ENCODE data around the gene RSKR. TPM values are rescaled to one million over a fixed set of nuclear protein-coding genes. Genes with fewer than 3 reads are reported as not detected.
A peak's percentile ranks its signal among the peaks of the same experiment; 100 is the strongest.

The RSKR gene
- total RNA-seq, 1 experiment from 2014 or later: 17.2 TPM

DNA sequence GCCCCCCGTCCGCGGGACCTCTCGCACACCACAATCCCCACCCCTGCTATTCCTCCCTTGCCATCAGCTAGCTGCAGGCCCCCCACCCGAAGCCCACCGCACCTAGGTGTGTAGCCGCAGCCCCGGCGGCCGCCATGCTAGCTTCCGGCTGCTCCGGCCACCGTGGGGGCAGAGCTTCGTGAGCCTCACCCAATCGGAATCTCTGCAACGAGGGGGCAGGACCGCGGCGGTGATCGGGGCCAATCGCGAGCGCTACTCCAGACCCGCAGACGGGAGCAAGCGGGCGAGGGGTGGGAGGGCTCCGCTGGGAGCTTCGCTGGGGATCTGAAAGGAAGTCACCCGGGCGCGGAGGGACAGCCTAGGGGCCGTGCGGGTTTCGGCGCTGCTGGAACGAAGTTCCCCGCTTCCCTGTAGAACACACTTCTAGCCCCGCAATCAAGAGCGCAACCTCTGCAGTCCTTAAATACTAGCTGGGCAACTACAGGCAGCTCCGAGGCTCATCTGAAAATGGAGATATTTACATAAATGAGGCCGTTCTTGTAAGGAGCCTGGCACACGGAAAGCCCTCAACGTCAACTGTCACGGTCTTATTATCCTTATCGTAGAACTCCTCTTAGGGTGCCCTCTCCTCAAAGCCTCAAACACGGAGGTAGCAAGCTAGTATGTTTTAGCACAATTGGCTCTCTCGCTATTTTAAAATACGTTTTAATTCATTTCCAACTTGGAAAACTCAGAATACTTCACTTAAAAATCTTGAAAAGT, 42.4 kb downstream of the RSKR start, which contains the start of gene PIGS:
Gene PIGS, minus strand, starts transcription at position 164 of the 762 bp plus-strand sequence. Its CDS starts 28 bp downstream, at position 136.
- intact Hi-C loops (cut with micrococcal nuclease; ENCODE audit: unreplicated experiment): no loop called here
- ChIA-PET CTCF (interaction anchor here (0.5 kb wide), 2 partner anchors 19 to 24 kb away, joined by 5 to 7 read pairs; no protein-coding TSS in a partner anchor), POLR2A (interaction anchor here (0.6 kb wide), 1 partner anchor 20 kb away, joined by 3 read pairs; no protein-coding TSS in a partner anchor)
- Histone ChIP-seq H3K9me3 (ENCODE audit: control insufficient read depth, insufficient read depth, low read depth, low read length) (no peaks in the 10 kb centered on the region), H3K27ac (ENCODE audit: low read length) (peak within 1 kb of the TSS; percentile 89), H3K4me3 (ENCODE audit: low read depth in 2 of 2, low read length in 2 of 2) (peak within 1 kb of the TSS; percentile 87 to 89), H3K4me1 (ENCODE audit: control insufficient read depth, insufficient read depth, low read length) (peaks cover 17% of the 10 kb centered on the region; the same call in 1 of the 2 replicates), H3K36me3 (ENCODE audit: control insufficient read depth, insufficient read depth, low read length) (no peaks in the 10 kb centered on the region), H3K27me3 (ENCODE audit: control insufficient read depth, insufficient read depth, low read length) (no peaks in the 10 kb centered on the region)
- DNase-seq (ENCODE audit: low read depth, low spot score) (peak; percentile 60), ATAC-seq (peak; percentile 99)
- in situ Hi-C loops (cut with HindIII; ENCODE audit: low pct_unique_long_range_greater_than_20kb, low sequenced_read_pairs): no loop called here
- no TSS peak for BruUV-seq (replicated peaks)
- TF ChIP-seq REST (IDR thresholded peaks at IDR 0.05; ENCODE audit: insufficient read depth in 1 of 2, low read depth in 2 of 2, low read length in 1 of 2): no peak
- no peak; the same call in 1 of the 2 replicates for TF ChIP-seq SIN3A (IDR thresholded peaks at IDR 0.05; ENCODE audit: borderline replicate concordance, insufficient read depth, low read depth, low read length)
- no peak for TF ChIP-seq CTCF (IDR thresholded peaks at IDR 0.05)
- TF ChIP-seq POLR2AphosphoS5 (IDR thresholded peaks at IDR 0.05; ENCODE audit: low read depth, low read length): peak; percentile 73
- no peak for TF ChIP-seq TCF7L2 (IDR thresholded peaks at IDR 0.05; ENCODE audit: low read depth, low read length)

DNA sequence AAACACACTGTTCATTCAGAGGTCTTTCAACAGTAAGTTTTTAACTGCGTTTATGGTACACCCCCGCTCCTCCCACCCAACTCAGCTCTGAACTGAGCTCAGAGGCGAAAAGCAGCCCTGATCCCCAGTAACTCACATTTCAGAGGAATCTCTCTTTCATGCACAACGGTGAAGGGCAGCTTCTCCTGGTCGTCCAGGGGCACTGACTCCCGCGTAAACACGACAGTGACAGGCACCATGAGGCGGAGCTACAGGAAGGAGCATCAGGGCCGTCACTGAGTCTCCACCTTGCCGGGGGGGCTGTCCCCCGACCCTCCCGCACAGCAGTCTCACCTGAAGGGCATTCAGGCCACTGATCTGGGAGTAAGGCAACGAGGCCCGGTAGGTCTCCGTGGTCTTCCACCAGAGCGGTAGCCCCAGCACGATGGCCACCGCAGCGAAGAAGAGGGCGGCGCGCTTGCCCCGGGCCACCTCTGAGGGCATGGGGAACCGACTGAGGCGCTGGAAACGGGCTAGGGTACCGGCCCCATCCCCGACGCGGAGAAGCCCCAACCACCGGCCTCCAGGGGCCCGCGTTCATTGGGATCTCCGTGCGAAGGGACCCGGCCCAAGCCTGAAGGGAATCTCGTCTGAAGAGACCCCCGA, 43.1 kb downstream of the RSKR start:
- DNase-seq (ENCODE audit: low read depth, low spot score): no peak
- H3K27me3 ChIP-seq (ENCODE audit: control insufficient read depth, insufficient read depth, low read length): no peaks in the 10 kb centered on the region
- peak; percentile 66 for ATAC-seq
- ChIA-PET CTCF (interaction anchor here (0.5 kb wide), 1 partner anchor 25 kb away, joined by 5 read pairs; no protein-coding TSS in a partner anchor), POLR2A (no interaction called here)
- intact Hi-C loops (cut with micrococcal nuclease; ENCODE audit: unreplicated experiment) (no loop called here), in situ Hi-C loops (cut with HindIII; ENCODE audit: low pct_unique_long_range_greater_than_20kb, low sequenced_read_pairs) (no loop called here)
- H3K36me3 ChIP-seq (ENCODE audit: control insufficient read depth, insufficient read depth, low read length): no peaks in the 10 kb centered on the region
- TF ChIP-seq CTCF (IDR thresholded peaks at IDR 0.05) (no peak), TCF7L2 (IDR thresholded peaks at IDR 0.05; ENCODE audit: low read depth, low read length) (no peak), SIN3A (IDR thresholded peaks at IDR 0.05; ENCODE audit: borderline replicate concordance, insufficient read depth, low read depth, low read length) (no peak)
- peak overlapping the region; percentile 87 to 89 for H3K4me3 ChIP-seq (ENCODE audit: low read depth in 2 of 2, low read length in 2 of 2)
- no TSS peak for BruUV-seq (replicated peaks)
- peak overlapping the region; percentile 73 for H3K27ac ChIP-seq (ENCODE audit: low read length)
- no peaks in the 10 kb centered on the region for H3K9me3 ChIP-seq (ENCODE audit: control insufficient read depth, insufficient read depth, low read depth, low read length)
- peaks cover 17% of the 10 kb centered on the region; the same call in 1 of the 2 replicates for H3K4me1 ChIP-seq (ENCODE audit: control insufficient read depth, insufficient read depth, low read length)
